K562 (cell line): ENCODE data around the gene ANKS1B. TPM values are rescaled to one million over a fixed set of nuclear protein-coding genes. Genes with fewer than 3 reads are reported as not detected.

Experiments used
- CBX8 ChIP-seq: fragments of 200-600 bp; sonication (generic); IDR thresholded peaks from 2 replicates; pipeline ENCODE4 v1.6.1; 2012; ENCODE audit warnings: borderline replicate concordance, mixed run types, low read depth, mild to moderate bottlenecking, moderate library complexity, mixed read lengths, low read length, control low read depth, inconsistent platforms; ENCODE audit not compliant: poor library complexity, severe bottlenecking; ENCODE audit errors: extremely low read depth
- DMBX1 ChIP-seq: fragments of 250-450 bp; sonication (Bioruptor Pico); IDR thresholded peaks from 2 replicates; pipeline ENCODE4 v1.8.0; 2022; ENCODE audit warnings: inconsistent platforms, mild to moderate bottlenecking, moderate library complexity, borderline replicate concordance
- ILK ChIP-seq: fragments of 450-650 bp; IDR thresholded peaks from 2 replicates; pipeline ENCODE4 v1.6.1; 2016; ENCODE audit warnings: missing genetic modification characterization, low read depth, mild to moderate bottlenecking, missing compliant biosample characterization, moderate library complexity, borderline replicate concordance
- NFE2 ChIP-seq: IDR thresholded peaks from 2 replicates; pipeline ENCODE4 v1.6.1; 2014; ENCODE audit warnings: antibody characterized with exemption, low read depth
- PATZ1 ChIP-seq: fragments of 250-450 bp; sonication (Bioruptor Pico); IDR thresholded peaks from 2 replicates; pipeline ENCODE4 v1.5.0; 2020; ENCODE audit warnings: mild to moderate bottlenecking, borderline replicate concordance
- POLR2H ChIP-seq: IDR thresholded peaks from 2 replicates; pipeline ENCODE4 v1.6.1; 2016; ENCODE audit warnings: missing genetic modification characterization, low read depth, mild to moderate bottlenecking, control low read depth, missing compliant biosample characterization, moderate library complexity
- PTTG1 ChIP-seq: fragments of 450-650 bp; IDR thresholded peaks from 2 replicates; pipeline ENCODE4 v1.6.1; 2016; ENCODE audit warnings: low read depth, mild to moderate bottlenecking, missing genetic modification characterization, missing compliant biosample characterization
- TCF7 ChIP-seq: sonication (generic); IDR thresholded peaks from 2 replicates; pipeline ENCODE4 v1.6.1; 2016; ENCODE audit warnings: antibody characterized with exemption, borderline replicate concordance
- THAP7 ChIP-seq: fragments of 250-450 bp; sonication (Bioruptor Pico); IDR thresholded peaks from 2 replicates; pipeline ENCODE4 v1.5.0; 2021
- ZNF316 ChIP-seq: fragments of 450-650 bp; IDR thresholded peaks from 2 replicates; pipeline ENCODE4 v1.6.1; 2016
- ZNF655 ChIP-seq: fragments of 250-450 bp; sonication (Bioruptor Pico); IDR thresholded peaks from 2 replicates; pipeline ENCODE4 v1.5.0; 2021
- polyA plus RNA-seq, 8 experiments: library from polyadenylated mRNA; depleted of rRNA in 4 of 8; stranded (reverse) in 5 of 8; unstranded in 3 of 8; fragments of >200 nt; fragmentation: Nextera tagmentation in 2 of 8; fragmentation: Illumina TruSeq in 1 of 8; extraction: Ambion mirVana in 2 of 8; extraction: Trizol in 1 of 8; gene quantifications; 2 replicates each; pipeline versions ENCODE4 v1.2.1 to v1.2.3, GENCODE V29; 2011 to 2014; ENCODE audit warnings: inconsistent platforms in 1 of 8, missing spikeins in 1 of 8
- total RNA-seq, 7 experiments: library from RNA; depleted of rRNA in 6 of 7; stranded (reverse); fragments of >200 nt in 6 of 7; fragmentation: Illumina TruSeq in 2 of 7; extraction: Trizol in 2 of 7; gene quantifications; 2 replicates each; pipeline versions ENCODE4 v1.2.1 to v1.2.3, GENCODE V29; 2011 to 2021; ENCODE audit warnings: low replicate concordance in 1 of 7

Gene ANKS1B
- total and polyA plus RNA-seq, 9 of the 15 experiments (the other 6 are each of a cell fraction or from before 2014, with no cell fraction given) = 0.04 to 0.47 (median 0.28) TPM; not detected in 4

- no peak for TF ChIP-seq NFE2
- TF ChIP-seq ILK (tag) = no peak
- no peak for TF ChIP-seq PTTG1 (tag)
- no peak for TF ChIP-seq DMBX1 (CRISPR knock-in tag)
- no peak for TF ChIP-seq CBX8
- TF ChIP-seq POLR2H (tag) = no peak
- TF ChIP-seq TCF7 = no peak
- no peak for TF ChIP-seq ZNF655
- TF ChIP-seq PATZ1 (CRISPR knock-in tag) = no peak
- TF ChIP-seq THAP7 (CRISPR knock-in tag) = no peak
- no peak for TF ChIP-seq ZNF316
- TF ChIP-seq, all 486 proteins: peak for 0
These were observed 1188.0 kb downstream of the ANKS1B start (continued) for GRCh38 chr12:98796745-98797144.
